HCT116 (cell line): Measurements from ENCODE around the gene TWIST2.

Experiments used
- ATF3 ChIP-seq: IDR thresholded peaks from 2 replicates; pipeline ENCODE4 v1.6.1; 2012
- CTCF ChIP-seq, 3 experiments: fragments of 200-600 bp in 1 of 3; sonication (generic) in 1 of 3; IDR thresholded peaks in 2 of 3; conservative IDR thresholded peaks in 1 of 3; 2 replicates each; pipeline ENCODE4 v1.5.1; 2012 to 2017; ENCODE audit warnings: low read depth in 2 of 3, low read length in 2 of 3, antibody characterized with exemption in 1 of 3, borderline replicate concordance in 1 of 3, control low read depth in 1 of 3, mild to moderate bottlenecking in 1 of 3, mixed read lengths in 1 of 3, mixed run types in 1 of 3, moderate library complexity in 1 of 3; ENCODE audit not compliant: insufficient read depth in 1 of 3
- EZH2 ChIP-seq: fragments of 200-600 bp; sonication (generic); IDR thresholded peaks from 2 replicates; pipeline ENCODE4 v1.6.1; 2017; ENCODE audit warnings: antibody characterized with exemption, mixed run types
- EZH2phosphoT487 ChIP-seq: fragments of 200-600 bp; IDR thresholded peaks from 2 replicates; pipeline ENCODE4 v1.6.1; 2018; ENCODE audit warnings: antibody characterized with exemption, borderline replicate concordance
- FOSL1 ChIP-seq: IDR thresholded peaks from 2 replicates; pipeline ENCODE4 v1.6.1; 2012; ENCODE audit warnings: low read depth
- MAX ChIP-seq: IDR thresholded peaks from 2 replicates; pipeline ENCODE4 v1.6.1; 2012
- POLR2A ChIP-seq: IDR thresholded peaks from 2 replicates; pipeline ENCODE4 v1.7.0; 2011; ENCODE audit warnings: borderline replicate concordance; ENCODE audit not compliant: insufficient read depth, insufficient read length; ENCODE audit errors: extremely low read depth
- POLR2AphosphoS5 ChIP-seq: IDR thresholded peaks from 2 replicates; pipeline ENCODE4 v1.6.1; 2011; ENCODE audit warnings: mild to moderate bottlenecking, low read depth, low read length, moderate library complexity
- SP1 ChIP-seq: IDR thresholded peaks from 2 replicates; pipeline ENCODE4 v1.6.1; 2012; ENCODE audit warnings: low read depth
- YY1 ChIP-seq: IDR thresholded peaks from 2 replicates; pipeline ENCODE4 v1.6.1; 2011; ENCODE audit warnings: low read length, low read depth, moderate library complexity, mild to moderate bottlenecking; ENCODE audit not compliant: insufficient replicate concordance; ENCODE audit errors: extremely low read depth
- ZNF274 ChIP-seq: fragments of 200-500 bp; sonication (Bioruptor generic); IDR thresholded peaks from 2 replicates; pipeline ENCODE4 v1.6.1; 2014; ENCODE audit warnings: mild to moderate bottlenecking, low read depth, low read length, inconsistent platforms

GRCh38 chr2:238911376-238912227, 63.7 kb downstream of the TWIST2 start:
- TF ChIP-seq YY1 = no peak
- no peak for TF ChIP-seq EZH2phosphoT487
- no peak for TF ChIP-seq CTCF (IDR thresholded peaks at IDR 0.05 in 2 of 3, conservative IDR thresholded peaks at IDR 0.05 in 1 of 3; ENCODE audit: borderline replicate concordance in 1 of 3, insufficient read depth in 1 of 3, low read depth in 2 of 3, low read length in 2 of 3)
- TF ChIP-seq POLR2AphosphoS5 = no peak
- no peak for TF ChIP-seq MAX
- TF ChIP-seq SP1 = no peak
- no peak for TF ChIP-seq POLR2A
- no peak for TF ChIP-seq FOSL1
- no peak for TF ChIP-seq ZNF274
- TF ChIP-seq EZH2 = no peak
- no peak for TF ChIP-seq ATF3
